SKM-1 treated with dmso at 0.1 percent for 144 hours (cell line): ENCODE data around the gene RAD18.

Experiments used
- DNase-seq: peaks from one replicate; lab custom pipeline; 2025; ENCODE audit not compliant: unreplicated experiment; lab: John Stamatoyannopoulos, UW

The RAD18 gene

GRCh38 chr3:8838765-8839423 is 124.4 kb downstream of the RAD18 start:
- no peak for DNase-seq

GRCh38 chr3:8838234-8838633 is 125.0 kb downstream of the RAD18 start:
- no peak for DNase-seq

GRCh38 chr3:8837162-8837561 is 126.1 kb downstream of the RAD18 start:
- no peak for DNase-seq

- no peak for DNase-seq
Observed at GRCh38 chr3:8836096-8836495, 127.2 kb downstream of the RAD18 start.

GRCh38 chr3:8835385-8835784 is 127.9 kb downstream of the RAD18 start:
- DNase-seq: no peak

GRCh38 chr3:8834974-8835373 is 128.3 kb downstream of the RAD18 start:
- no peak for DNase-seq

- DNase-seq: no peak
Observed at GRCh38 chr3:8827641-8828040, 135.6 kb downstream of the RAD18 start.
